ENCODE results near the gene HELZ2. TPM values are rescaled to one million over a fixed set of nuclear protein-coding genes. Genes with fewer than 3 reads are reported as not detected.
"Not testable (repeated sequence)": the region's sequence is repeated elsewhere in the genome, so short reads cannot be mapped to it uniquely, and the experiment has no call there.

HELZ2 gene
- total and polyA plus RNA-seq, 9 donors, result 1.8 to 19.6 (median 13.0) TPM

DNA sequence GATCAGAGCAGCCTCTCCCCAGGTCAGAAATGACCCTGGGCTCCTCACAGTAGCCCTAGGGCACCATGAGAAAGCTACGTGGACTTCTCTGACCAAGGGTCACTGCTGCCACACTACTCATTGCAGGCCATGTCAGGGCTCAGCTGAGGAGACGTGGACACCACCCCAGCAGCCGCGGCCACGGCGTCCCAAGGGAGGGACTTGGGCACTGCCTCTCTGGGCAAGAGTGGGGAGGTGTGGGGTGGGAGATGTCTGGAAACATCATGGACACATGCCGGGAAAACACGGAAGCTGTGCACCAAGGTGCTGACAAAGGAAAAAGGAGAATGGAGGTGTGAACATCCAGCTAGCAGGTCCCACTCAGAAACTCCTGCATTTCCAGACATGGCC lies 43.8 kb upstream of the HELZ2 start:
- Histone ChIP-seq H3K4me3 (no peak overlapping the region), H3K27ac (no peak overlapping the region), H3K27me3 (no peaks in the 10 kb centered on the region), H3K36me3 (no peaks in the 10 kb centered on the region), H3K4me1 (ENCODE audit: insufficient read depth) (no peaks in the 10 kb centered on the region), H3K9me3 (no peaks in the 10 kb centered on the region)
- DNase-seq, result no peak
- 82 to 95% (median 94%) methylated on average over 8 of the region's 8 CpGs for WGBS, 3 donors
- intact Hi-C loops (cut with DNase I), result loop anchor here in 1 of 4 donors (5.0 kb wide), 1 partner anchor 341 kb away; no protein-coding TSS in a partner anchor
- TF ChIP-seq, protein P1, sequence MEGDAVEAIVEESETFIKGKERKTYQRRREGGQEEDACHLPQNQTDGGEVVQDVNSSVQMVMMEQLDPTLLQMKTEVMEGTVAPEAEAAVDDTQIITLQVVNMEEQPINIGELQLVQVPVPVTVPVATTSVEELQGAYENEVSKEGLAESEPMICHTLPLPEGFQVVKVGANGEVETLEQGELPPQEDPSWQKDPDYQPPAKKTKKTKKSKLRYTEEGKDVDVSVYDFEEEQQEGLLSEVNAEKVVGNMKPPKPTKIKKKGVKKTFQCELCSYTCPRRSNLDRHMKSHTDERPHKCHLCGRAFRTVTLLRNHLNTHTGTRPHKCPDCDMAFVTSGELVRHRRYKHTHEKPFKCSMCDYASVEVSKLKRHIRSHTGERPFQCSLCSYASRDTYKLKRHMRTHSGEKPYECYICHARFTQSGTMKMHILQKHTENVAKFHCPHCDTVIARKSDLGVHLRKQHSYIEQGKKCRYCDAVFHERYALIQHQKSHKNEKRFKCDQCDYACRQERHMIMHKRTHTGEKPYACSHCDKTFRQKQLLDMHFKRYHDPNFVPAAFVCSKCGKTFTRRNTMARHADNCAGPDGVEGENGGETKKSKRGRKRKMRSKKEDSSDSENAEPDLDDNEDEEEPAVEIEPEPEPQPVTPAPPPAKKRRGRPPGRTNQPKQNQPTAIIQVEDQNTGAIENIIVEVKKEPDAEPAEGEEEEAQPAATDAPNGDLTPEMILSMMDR (IDR thresholded peaks at IDR 0.05), result no peak
- no peak for TF ChIP-seq EP300 (IDR thresholded peaks at IDR 0.05)
- TF ChIP-seq POLR2A (IDR thresholded peaks at IDR 0.05), result no peak

DNA sequence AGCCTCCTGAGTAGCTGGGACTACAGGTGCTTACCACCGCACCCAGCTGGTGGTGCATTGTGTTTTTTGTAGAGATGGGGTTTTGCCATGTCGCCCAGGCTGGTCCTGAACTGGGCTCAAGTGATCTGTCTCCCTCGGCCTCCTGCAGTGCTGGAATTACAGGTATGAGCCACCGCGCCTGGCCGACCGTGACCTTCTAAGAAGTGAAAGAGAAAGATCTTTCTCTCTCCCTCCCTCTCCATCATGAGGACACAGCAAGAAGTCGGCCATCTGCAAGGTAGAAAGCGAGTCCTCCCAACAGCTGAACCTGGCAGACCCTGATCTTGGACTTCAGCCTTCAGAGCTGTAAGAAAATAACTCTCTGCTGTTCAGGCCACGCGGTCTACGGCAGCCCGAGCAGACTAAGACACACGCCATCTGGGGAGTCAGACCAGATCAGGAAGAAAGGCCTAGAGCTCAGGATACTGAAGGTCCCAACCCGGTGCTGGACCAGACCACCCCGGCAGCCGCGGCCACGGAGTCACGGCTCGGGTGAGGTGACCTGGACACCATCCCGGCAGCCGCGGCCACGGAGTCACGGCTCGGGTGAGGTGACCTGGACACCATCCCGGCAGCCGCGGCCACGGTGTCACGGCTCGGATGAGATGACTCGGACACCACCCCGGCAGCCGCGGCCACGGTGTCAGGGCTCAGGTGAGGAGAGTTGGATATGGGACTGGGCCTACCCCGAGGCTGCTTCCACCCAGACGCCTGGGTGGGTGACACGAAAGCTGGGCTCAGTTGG lies 43.2 kb upstream of the HELZ2 start:
- Histone ChIP-seq H3K9me3 (no peaks in the 10 kb centered on the region), H3K4me3 (no peak overlapping the region), H3K27ac (no peak overlapping the region), H3K36me3 (no peaks in the 10 kb centered on the region), H3K27me3 (no peaks in the 10 kb centered on the region), H3K4me1 (ENCODE audit: insufficient read depth) (no peaks in the 10 kb centered on the region)
- WGBS, 3 donors, result 85 to 94% (median 91%) methylated on average over 38 to 41 of the region's 41 CpGs
- intact Hi-C loops (cut with DNase I), result loop anchor here in 1 of 4 donors (5.0 kb wide), 1 partner anchor 340 kb away; no protein-coding TSS in a partner anchor
- TF ChIP-seq POLR2A (IDR thresholded peaks at IDR 0.05), result no peak
- TF ChIP-seq, protein P1 (IDR thresholded peaks at IDR 0.05), result no peak
- TF ChIP-seq EP300 (IDR thresholded peaks at IDR 0.05), result no peak
- no peak for DNase-seq

DNA sequence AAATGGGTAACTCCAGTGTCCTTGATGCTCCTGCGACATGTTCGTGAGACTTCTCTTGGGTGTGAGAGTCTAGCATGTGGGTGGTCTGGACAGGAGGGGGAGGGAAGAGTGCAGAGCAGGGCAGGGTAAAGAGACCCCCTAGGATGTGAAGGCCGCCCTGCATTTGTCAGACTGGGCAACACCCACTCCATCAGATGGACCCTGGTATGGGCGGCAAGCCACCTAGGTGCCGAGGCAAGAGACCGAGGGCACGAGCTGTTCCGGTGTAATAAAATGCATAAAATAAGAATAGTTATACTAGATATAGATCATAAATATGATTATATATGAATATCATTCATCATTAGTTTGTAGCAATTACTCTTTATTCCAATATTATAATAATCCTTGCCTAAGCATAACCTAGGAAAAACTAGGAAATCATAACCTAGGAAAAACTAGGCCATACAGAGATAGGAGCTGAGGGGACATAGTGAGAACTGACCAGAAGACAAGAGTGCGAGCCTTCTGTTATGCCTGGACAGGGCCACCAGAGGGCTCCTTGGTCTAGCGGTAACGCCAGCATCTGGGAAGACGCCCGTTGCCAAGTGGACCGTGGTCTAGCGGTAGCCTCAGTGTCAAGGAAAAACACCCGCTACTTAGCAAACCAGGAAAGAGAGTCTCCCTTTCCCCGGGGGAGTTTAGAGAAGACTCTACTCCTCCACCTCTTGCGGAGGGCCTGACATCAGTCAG lies 40.0 kb upstream of the HELZ2 start:
- intact Hi-C loops (cut with DNase I); H3K9me3 ChIP-seq; DNase-seq; H3K36me3 ChIP-seq; H3K4me1 ChIP-seq (ENCODE audit: insufficient read depth); H3K4me3 ChIP-seq; H3K27ac ChIP-seq; H3K27me3 ChIP-seq: not testable (repeated sequence)
- WGBS, 3 donors, result 65 to 74% (median 73%) methylated on average over 17 to 18 of the region's 18 CpGs

DNA sequence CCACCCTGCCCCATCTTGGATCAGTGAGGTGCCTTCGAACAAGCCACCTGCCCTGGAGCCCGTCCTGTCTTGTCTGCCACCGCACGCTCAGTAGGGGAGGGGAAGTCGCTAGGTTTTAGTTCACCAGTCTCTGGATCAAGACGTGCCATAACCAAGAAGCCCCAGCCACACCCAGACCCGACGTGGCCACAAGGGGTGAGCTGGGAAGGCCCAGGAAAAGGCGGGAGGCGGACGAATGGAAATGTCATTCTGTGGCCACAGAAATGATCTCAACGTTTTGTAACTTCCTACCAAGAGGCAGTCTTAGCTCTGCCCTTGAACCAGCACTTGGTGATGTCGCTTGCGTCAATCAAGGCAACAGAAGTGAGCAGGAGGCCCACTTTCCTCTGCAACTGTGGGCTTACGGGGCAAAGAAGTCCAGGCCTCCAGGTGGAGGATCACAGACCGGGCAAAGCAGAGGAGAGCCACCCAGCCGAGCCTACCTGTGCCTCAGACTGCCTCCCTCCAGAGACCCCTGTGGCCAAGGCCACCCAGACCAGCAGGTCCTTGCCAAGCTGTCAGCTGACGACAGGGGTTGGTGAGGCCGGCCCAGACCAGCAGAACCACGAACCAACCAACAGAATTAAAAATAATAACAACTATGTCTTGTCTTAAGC lies 38.4 kb upstream of the HELZ2 start:
- DNase-seq, result no peak
- TF ChIP-seq, protein P1 (IDR thresholded peaks at IDR 0.05), result no peak
- no peak for TF ChIP-seq EP300 (IDR thresholded peaks at IDR 0.05)
- TF ChIP-seq POLR2A (IDR thresholded peaks at IDR 0.05), result no peak
- no peaks in the 10 kb centered on the region for H3K9me3 ChIP-seq
- H3K27me3 ChIP-seq, result no peaks in the 10 kb centered on the region
- H3K36me3 ChIP-seq, result no peaks in the 10 kb centered on the region
- 79 to 86% (median 81%) methylated on average over 20 of the region's 20 CpGs for WGBS, 3 donors
- no peak overlapping the region for H3K27ac ChIP-seq
- intact Hi-C loops (cut with DNase I), result no loop called here
- no peak overlapping the region for H3K4me3 ChIP-seq
- H3K4me1 ChIP-seq (ENCODE audit: insufficient read depth), result no peaks in the 10 kb centered on the region
